SK-N-SH (cell line): ENCODE results near the gene LDB1. TPM values are rescaled to one million over a fixed set of nuclear protein-coding genes. Genes with fewer than 3 reads are reported as not detected.

ENCODE experiments used
- CTCF ChIA-PET: fragments of 300-600, 350-600 bp; formaldehyde crosslinking; extraction: SDS; loops from one replicate; lab custom pipeline; 2021; lab: Yijun Ruan, JAX
- POLR2A ChIA-PET: fragments of 350-600 bp; sonication (Branson Sonifier 250); formaldehyde crosslinking; extraction: SDS; loops from one replicate; lab custom pipeline; 2020; ENCODE audit warnings: antibody characterized with exemption, inconsistent platforms; lab: Yijun Ruan, JAX
- DNase-seq: peaks from one replicate; pipeline ENCODE4 v3.0.0; 2012
- H2AFZ ChIP-seq: fragments of 200-600 bp; sonication (generic); 2 replicates; pipeline ENCODE4 v1.8.1; 2016; ENCODE audit warnings: antibody characterized with exemption, mild to moderate bottlenecking, low read depth
- H3F3A ChIP-seq: fragments of 200-600 bp; sonication (generic); replicated peaks from 2 replicates; pipeline ENCODE3; 2016; ENCODE audit warnings: antibody characterized with exemption, mild to moderate bottlenecking; ENCODE audit not compliant: insufficient read depth
- H3K27ac ChIP-seq, 2 experiments: fragments of 200-500 bp in 1 of 2; fragments of 200-600 bp in 1 of 2; sonication (Bioruptor generic) in 1 of 2; sonication (generic), shearing (Covaris generic) in 1 of 2; 2 replicates each; pipeline versions ENCODE4 v1.5.1 to v1.6.1; 2014 to 2016; ENCODE audit warnings: low read depth in 2 of 2, inconsistent platforms in 1 of 2, low read length in 1 of 2, mild to moderate bottlenecking in 1 of 2, mixed read lengths in 1 of 2
- H3K27me3 ChIP-seq: fragments of 200-600 bp; sonication (generic), shearing (Covaris generic); 2 replicates; pipeline ENCODE4 v1.6.1; 2016; ENCODE audit warnings: mixed run types; ENCODE audit not compliant: insufficient read depth
- H3K36me3 ChIP-seq, 2 experiments: fragments of 200-500 bp in 1 of 2; fragments of 200-600 bp in 1 of 2; sonication (Bioruptor generic) in 1 of 2; sonication (generic) in 1 of 2; replicated peaks in 1 of 2; 2 replicates each; pipeline versions ENCODE3 to v1.5.1; 2014 to 2016; ENCODE audit warnings: low read length in 1 of 2, mild to moderate bottlenecking in 1 of 2; ENCODE audit not compliant: insufficient read depth in 2 of 2, control insufficient read depth in 1 of 2
- H3K4me1 ChIP-seq, 2 experiments: fragments of 200-500 bp in 1 of 2; fragments of 200-600 bp in 1 of 2; sonication (Bioruptor generic) in 1 of 2; sonication (generic), shearing (Covaris generic) in 1 of 2; 2 replicates each; pipeline versions ENCODE4 v1.5.1 to v1.6.1; 2014 to 2016; ENCODE audit warnings: low read depth in 1 of 2, low read length in 1 of 2, mixed run types in 1 of 2; ENCODE audit not compliant: insufficient read depth in 2 of 2, control insufficient read depth in 1 of 2
- H3K4me2 ChIP-seq: fragments of 200-600 bp; sonication (generic), shearing (Covaris generic); 2 replicates; pipeline ENCODE4 v1.6.1; 2017; ENCODE audit warnings: mixed run types
- H3K4me3 ChIP-seq, 2 experiments: fragments of 200-500 bp in 1 of 2; fragments of 200-600 bp in 1 of 2; sonication (Bioruptor generic) in 1 of 2; sonication (generic), shearing (Covaris generic) in 1 of 2; 2 replicates each; pipeline versions ENCODE4 v1.5.1 to v1.8.1; 2014 to 2016; ENCODE audit warnings: low read depth in 2 of 2, inconsistent platforms in 1 of 2, low read length in 1 of 2, mild to moderate bottlenecking in 1 of 2, mixed read lengths in 1 of 2, moderate library complexity in 1 of 2
- H3K79me2 ChIP-seq: fragments of 200-600 bp; sonication (generic); 2 replicates; pipeline ENCODE4 v1.8.1; 2017; ENCODE audit warnings: mild to moderate bottlenecking; ENCODE audit not compliant: insufficient read depth
- H3K9ac ChIP-seq: fragments of 200-600 bp; sonication (generic); 2 replicates; pipeline ENCODE4 v1.6.1; 2017; ENCODE audit warnings: mixed run types
- H3K9me2 ChIP-seq: fragments of 200-600 bp; sonication (generic); 2 replicates; pipeline ENCODE4 v1.6.1; 2017; ENCODE audit warnings: mixed run types
- H3K9me3 ChIP-seq: fragments of 200-600 bp; sonication (generic); 2 replicates; pipeline ENCODE4 v1.6.1; 2017; ENCODE audit warnings: mixed run types, mild to moderate bottlenecking, moderate library complexity
- H4K20me1 ChIP-seq: fragments of 200-600 bp; sonication (generic); 2 replicates; pipeline ENCODE4 v1.6.1; 2017; ENCODE audit warnings: mild to moderate bottlenecking, mixed run types; ENCODE audit not compliant: insufficient read depth
- CHD2 ChIP-seq: fragments of 150-350 bp; IDR thresholded peaks from 2 replicates; pipeline ENCODE4 v1.6.1; 2018; ENCODE audit warnings: low read length; ENCODE audit not compliant: partially characterized antibody
- CTCF ChIP-seq: fragments of 200-600 bp; sonication (generic); IDR thresholded peaks from 2 replicates; pipeline ENCODE4 v1.6.1; 2017; ENCODE audit warnings: antibody characterized with exemption, mild to moderate bottlenecking, moderate library complexity
- FOSL2 ChIP-seq: IDR thresholded peaks from 2 replicates; pipeline ENCODE4 v1.4.0; 2012; ENCODE audit warnings: low read depth, mild to moderate bottlenecking, moderate library complexity, borderline replicate concordance
- FOXJ3 ChIP-seq: sonication (generic); formaldehyde crosslinking; IDR thresholded peaks from 2 replicates; pipeline ENCODE4 v1.5.1; 2020; ENCODE audit warnings: mild to moderate bottlenecking, missing genetic modification reagents
- GABPA ChIP-seq: IDR thresholded peaks from 2 replicates; pipeline ENCODE4 v1.4.0; 2012; ENCODE audit warnings: low read depth, mild to moderate bottlenecking
- JUND ChIP-seq: IDR thresholded peaks from 2 replicates; pipeline ENCODE4 v1.4.0; 2012
- MEF2A ChIP-seq: IDR thresholded peaks from 2 replicates; pipeline ENCODE4 v1.4.0; 2012; ENCODE audit warnings: low read depth, borderline replicate concordance
- RAD21 ChIP-seq: IDR thresholded peaks from 2 replicates; pipeline ENCODE4 v1.6.1; 2012; ENCODE audit warnings: mild to moderate bottlenecking, low read length
- REST ChIP-seq: IDR thresholded peaks from 2 replicates; pipeline ENCODE4 v1.6.1; 2012; ENCODE audit warnings: mild to moderate bottlenecking, low read depth, low read length, moderate library complexity
- USF1 ChIP-seq: IDR thresholded peaks from 2 replicates; pipeline ENCODE4 v1.4.0; 2012; ENCODE audit warnings: low read depth, borderline replicate concordance
- ZBTB33 ChIP-seq: IDR thresholded peaks from 2 replicates; pipeline ENCODE4 v1.4.0; 2012; ENCODE audit warnings: low read depth, borderline replicate concordance
- WGBS: methylation state at CpG from one replicate; pipeline ENCODE4 v1.1.6; 2017; ENCODE audit warnings: low lambda C conversion rate; 5-methylcytosine and 5-hydroxymethylcytosine counted together
- polyA plus RNA-seq, 3 experiments: library from polyadenylated mRNA; depleted of rRNA; stranded (reverse); fragments of >200 nt; gene quantifications; 2 replicates each; pipeline ENCODE4 v1.2.3, GENCODE V29; 2012

The LDB1 gene
- polyA plus RNA-seq, 1 of the 3 experiments (the other 2 are of a cell fraction) = 85.9 TPM

- DNase-seq = no peak
- Histone ChIP-seq H3F3A (peaks cover 11% of the 10 kb centered on the region), H3K27ac (no peak overlapping the region), H3K27me3 (no peaks in the 10 kb centered on the region), H4K20me1 (peaks cover 32% of the 10 kb centered on the region), H3K79me2 (peaks cover 61% of the 10 kb centered on the region), H3K9ac (no peak overlapping the region), H3K4me3 (no peak overlapping the region), H3K9me3 (no peaks in the 10 kb centered on the region), H3K9me2 (no peaks in the 10 kb centered on the region), H2AFZ (no peak overlapping the region), H3K4me2 (no peak overlapping the region), H3K4me1 (peaks cover 3 to 6% of the 10 kb centered on the region in 2 experiments; a peak in 1 of 4 replicates), H3K36me3 (peaks cover 54 to 68% of the 10 kb centered on the region in 2 experiments)
- ChIA-PET CTCF (interaction anchor here (0.9 to 5.2 kb wide), 9 partner anchors 12 to 242 kb away, joined by 3 to 45 read pairs (median 4); no protein-coding TSS in a partner anchor), POLR2A (no interaction called here)
- no peak for TF ChIP-seq CTCF
- no peak for TF ChIP-seq CHD2
- TF ChIP-seq RAD21 = no peak
- TF ChIP-seq MEF2A = no peak
- TF ChIP-seq JUND = no peak
- no peak for TF ChIP-seq GABPA
- TF ChIP-seq FOSL2 = no peak
- TF ChIP-seq FOXJ3 (CRISPR knock-in tag) = no peak
- no peak for TF ChIP-seq ZBTB33
- TF ChIP-seq USF1 = no peak
- TF ChIP-seq REST = no peak
- WGBS = 95% methylated on average over 3 of the region's 3 CpGs
These were observed 37.1 kb upstream of the LDB1 start for GRCh38 chr10:102157224-102157623.
